Left ventricle myocardium superior (tissue), 1 donor: Measurements from ENCODE around the gene TXNDC16. TPM values are rescaled to one million over a fixed set of nuclear protein-coding genes. Genes with fewer than 3 reads are reported as not detected.
"Not testable (repeated sequence)": the region's sequence is repeated elsewhere in the genome, so short reads cannot be mapped to it uniquely, and the experiment has no call there.

ENCODE experiments used
- ATAC-seq: fragments of 200-7000 bp; cut with Tn5 transposase; one replicate; pipeline ENCODE4 v1.9.1; 2020; ENCODE audit warnings: mild to moderate bottlenecking, moderate library complexity
- DNase-seq: peaks from one replicate; pipeline ENCODE4 v3.0.0-alpha.2; 2020
- intact Hi-C: fragments of 100-400 bp; cut with micrococcal nuclease; formaldehyde crosslinking; loops from one replicate; pipeline ENCODE4 v1.11.0; 2022
- total RNA-seq: library from RNA; stranded (reverse); fragmentation: NEBNext Ultra II Directional; extraction: Animal tissue kit (Norgen Biotek cat#: 25700); gene quantifications from one replicate; pipeline ENCODE4 v1.2.1, GENCODE V29; 2021
- donor health status: DM: no; HTN: yes; CAD: no; lungs with severe emphysema.

The TXNDC16 gene
- total RNA-seq, 1 donor from 2014 or later: 3.4 TPM

DNA sequence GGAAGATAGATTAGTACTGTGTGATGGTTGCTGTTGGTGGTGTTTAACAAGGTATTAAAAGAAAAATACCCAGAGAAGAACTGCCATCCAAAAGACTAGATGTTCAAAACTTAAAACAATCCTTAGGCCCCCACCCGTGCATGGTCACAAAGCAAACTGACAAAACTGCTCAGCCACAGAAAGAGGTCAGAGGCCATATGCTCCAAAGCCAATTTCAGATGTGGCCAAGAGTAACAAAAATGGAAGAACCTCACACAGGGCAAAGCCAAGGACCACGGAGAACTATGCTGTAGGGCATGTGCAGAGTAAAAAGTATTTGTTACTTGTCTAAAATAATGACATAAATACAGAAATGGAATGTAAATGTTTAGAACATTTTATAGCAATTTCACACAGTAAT, 5.3 kb downstream of the TXNDC16 start:
- DNase-seq (no peak), ATAC-seq (no peak)
- intact Hi-C loops: no loop called here

- ATAC-seq: no peak
- intact Hi-C loops: no loop called here
- DNase-seq: no peak
Observed at GRCh38 chr14:52546318-52546670, 6.0 kb downstream of the TXNDC16 start.

DNA sequence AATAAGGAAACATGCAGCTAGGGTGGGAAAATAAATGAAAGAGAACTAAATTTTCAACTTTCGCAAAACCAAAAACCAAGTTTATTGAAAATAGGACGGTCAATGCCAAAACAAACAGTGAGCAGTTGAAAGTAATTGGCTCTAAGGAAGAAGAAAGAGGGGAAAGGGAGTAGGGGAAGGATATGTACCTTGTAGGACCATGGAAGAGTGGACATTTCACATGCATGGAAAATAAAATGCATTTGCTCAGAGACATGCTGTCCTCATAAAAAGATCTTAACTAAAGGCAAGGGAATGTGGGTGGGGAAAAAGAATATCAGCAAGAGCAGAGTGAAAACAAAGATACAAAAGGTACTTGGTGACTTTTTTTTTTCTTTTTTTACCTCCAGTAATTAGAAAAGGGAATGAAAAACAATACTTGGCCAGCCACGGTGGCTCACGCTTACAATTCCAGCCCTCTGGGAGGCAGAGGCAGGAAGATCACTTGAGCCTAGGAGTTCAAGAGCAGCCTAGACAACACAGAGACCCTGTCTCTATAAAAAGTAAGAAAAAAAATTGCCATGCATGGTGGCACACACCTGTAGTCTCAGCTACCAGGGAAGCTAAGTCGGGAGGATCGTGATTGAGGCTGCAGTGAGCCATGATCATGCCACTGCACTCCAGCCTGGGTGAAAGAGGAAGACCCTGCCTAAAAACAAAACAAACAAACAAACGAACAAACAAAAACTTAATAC, 6.6 kb downstream of the TXNDC16 start:
- no peak for ATAC-seq
- intact Hi-C loops: no loop called here

GRCh38 chr14:52538623-52539022, 13.7 kb downstream of the TXNDC16 start:
- DNase-seq (no peak), ATAC-seq (no peak)
- intact Hi-C loops: no loop called here

More for the DNA sequence above, 6.6 kb downstream of the TXNDC16 start:
- no peak for DNase-seq

DNA sequence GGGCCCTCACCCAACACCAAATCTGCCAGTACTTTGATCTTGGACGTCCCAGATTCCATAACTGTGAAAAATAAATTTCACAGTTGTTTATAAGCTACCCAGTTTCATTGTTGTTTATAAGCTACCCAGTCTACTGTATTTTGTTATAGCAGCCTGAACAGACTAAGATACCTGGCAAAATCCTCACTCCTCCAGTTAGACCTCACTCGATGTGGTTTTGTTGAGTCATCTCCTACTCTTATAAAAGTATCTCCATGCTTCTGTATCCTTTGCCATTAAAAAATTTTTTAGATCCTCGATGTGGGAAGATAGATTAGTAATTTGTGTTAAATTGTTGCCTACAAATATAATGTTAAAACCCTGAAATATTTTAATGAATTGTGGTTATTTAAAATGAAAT, 16.0 kb downstream of the TXNDC16 start:
- DNase-seq: no peak
- no peak for ATAC-seq
- intact Hi-C loops: no loop called here

DNA sequence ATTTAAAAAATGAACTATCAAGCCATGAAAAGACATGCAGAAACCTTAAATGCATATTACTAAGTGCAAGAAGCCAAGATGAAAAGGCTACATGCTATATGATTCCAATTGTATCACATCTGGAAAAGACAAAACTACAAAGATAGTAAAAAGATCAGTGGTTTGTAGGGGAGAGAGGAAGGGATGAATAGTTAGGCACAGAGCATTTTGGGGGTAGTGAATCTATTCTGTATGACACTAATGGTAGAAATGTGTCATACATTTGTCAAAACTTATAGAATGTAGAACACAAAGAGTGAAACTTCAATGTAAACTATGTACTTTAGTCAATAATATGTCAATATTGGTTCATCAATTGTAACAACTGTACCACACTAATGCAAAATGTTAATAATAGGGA, 20.8 kb downstream of the TXNDC16 start:
- intact Hi-C loops: no loop called here
- DNase-seq (no peak), ATAC-seq (no peak)

DNA sequence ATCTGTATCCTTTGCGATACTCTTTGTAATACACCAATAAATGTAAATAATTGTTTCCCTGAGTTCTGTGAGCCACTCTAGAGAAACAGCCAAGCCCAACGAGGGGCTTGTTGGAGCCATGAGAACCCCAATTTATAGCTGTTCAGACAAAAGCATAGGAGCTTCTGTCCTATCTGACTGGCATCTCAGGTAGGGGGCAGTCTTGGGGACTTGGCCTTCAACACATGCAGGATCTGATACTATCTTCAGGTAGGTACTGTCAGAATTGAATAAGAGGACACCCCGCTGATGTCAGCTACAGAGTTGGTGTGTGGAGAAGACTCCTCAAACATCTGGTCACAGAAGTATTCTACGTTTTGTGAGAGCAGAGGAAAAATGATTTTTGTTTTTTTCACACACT, 25.3 kb downstream of the TXNDC16 start:
- DNase-seq (no peak), ATAC-seq (no peak)
- intact Hi-C loops: no loop called here

DNA sequence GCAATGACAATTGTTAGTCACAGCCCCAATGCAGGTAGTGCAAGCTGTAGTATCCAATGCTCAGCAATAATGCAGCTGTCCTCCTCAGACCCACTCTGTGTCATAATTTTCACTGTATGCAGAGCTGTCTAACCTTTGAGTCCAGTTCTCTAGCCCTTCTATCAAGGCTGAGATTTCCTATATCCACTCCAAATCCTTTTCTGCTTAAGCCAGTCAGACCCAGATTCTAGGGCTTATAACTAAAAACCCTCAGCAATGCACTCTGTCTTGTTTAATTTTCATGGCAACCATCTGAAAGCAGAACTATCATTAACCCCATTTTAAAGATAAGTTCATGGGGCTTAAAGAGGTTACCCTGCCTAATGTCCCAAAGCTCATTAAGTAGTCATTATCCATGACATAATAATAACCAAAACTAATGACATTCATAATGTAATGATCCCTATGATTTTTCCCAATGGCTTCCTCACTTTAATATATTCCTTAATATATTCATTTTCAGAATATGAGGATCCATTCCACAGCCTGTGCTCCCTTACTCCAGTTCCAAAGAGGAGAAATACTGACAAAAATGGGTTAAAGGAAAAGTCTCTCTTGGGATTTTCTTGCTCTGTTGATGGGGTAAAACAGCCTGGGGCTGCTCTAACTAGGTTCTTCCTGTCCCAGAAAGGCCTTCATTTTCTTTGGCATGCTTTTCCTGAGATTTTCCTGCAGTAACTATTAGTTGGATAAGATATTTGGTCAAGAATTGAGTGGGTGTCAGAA, 29.5 kb downstream of the TXNDC16 start:
- DNase-seq (no peak), ATAC-seq (no peak)
- intact Hi-C loops: no loop called here

- no peak for ATAC-seq
- DNase-seq: no peak
- intact Hi-C loops: no loop called here
Observed at GRCh38 chr14:52522033-52522432, 30.3 kb downstream of the TXNDC16 start.

DNA sequence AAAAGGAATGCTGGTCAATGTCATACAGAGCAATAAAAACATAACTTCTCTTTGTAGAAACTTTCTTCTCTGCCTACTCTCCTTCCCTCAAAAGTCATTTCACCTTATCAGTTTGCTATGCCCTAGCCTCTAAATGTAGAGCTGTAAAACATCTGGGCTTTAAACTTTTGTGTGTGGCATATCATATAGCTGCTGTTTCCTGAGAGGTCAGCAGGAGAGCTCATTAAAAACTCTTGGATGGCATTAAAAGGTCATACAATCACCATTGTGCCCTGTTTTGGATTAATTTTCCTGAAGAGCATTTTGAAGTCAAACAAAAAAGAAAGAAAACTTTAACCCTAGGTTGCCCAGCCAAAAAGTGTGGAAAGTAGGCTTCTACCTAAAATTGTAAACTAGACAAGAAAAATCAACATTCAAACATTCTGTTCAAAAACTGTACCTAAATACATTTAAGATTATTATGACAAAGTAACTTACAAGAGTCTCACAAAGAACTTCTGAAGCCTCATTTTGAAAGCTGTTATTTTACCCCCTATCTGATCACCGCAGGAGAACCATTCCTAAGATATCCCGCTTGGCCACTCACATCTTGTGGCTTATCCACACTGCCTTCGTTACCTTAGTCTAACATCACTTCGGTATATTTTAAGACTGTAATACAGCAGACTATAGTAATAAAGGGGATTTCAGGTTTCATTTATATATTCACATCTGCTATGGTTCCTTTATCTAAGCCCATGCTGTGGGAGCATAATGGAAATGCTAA, 38.1 kb downstream of the TXNDC16 start:
- DNase-seq (no peak), ATAC-seq (no peak)
- intact Hi-C loops: no loop called here

DNA sequence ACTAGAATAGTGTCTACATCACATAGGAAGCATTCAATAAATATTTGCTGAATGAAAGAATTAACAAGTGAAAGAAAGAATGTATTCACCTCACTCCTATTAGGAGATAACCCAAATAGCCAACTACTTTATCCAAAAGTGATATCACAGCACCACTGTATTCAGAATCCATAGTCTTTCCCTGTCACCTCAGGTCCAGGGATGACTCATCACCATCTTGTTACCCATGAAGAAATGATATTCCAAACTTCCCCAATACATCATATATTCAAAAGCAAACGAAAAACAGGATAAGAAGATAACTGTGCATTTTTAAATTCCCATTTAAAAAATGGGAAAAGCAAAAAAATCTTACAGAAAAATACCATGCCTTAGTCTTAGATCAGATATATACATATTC, 39.1 kb downstream of the TXNDC16 start:
- intact Hi-C loops: no loop called here
- ATAC-seq: no peak
- no peak for DNase-seq

GRCh38 chr14:52494444-52494843, 57.9 kb downstream of the TXNDC16 start:
- no peak for ATAC-seq
- intact Hi-C loops: no loop called here

DNA sequence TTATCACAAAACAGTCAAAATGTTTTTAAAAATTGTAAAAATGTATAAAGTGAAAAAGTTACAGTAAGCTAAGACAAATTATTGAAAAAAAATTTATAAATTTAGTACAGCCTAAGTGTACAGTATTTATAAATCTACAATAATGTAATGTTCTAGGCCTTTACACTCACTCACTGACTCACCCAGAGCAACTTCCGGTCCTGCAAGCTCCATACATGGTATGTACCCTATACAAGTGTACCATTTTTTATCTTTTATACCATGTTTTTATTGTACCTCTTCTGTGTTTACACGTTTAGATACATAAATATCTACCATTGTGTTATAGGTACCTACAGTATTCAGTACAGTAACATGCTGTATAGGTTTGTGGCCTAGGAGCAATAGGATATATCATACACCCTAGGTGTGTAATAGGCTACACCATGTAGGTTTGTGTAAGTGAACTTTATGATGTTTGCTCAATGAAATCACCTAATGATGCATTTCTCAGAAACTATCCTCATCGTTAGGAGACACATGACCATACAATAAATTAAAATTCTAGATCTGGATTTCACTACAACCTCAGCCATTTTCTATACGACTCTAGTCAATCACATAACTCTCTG, 66.8 kb downstream of the TXNDC16 start:
- intact Hi-C loops: no loop called here
- ATAC-seq: no peak
- DNase-seq: no peak

More at GRCh38 chr14:52494444-52494843, 57.9 kb downstream of the TXNDC16 start:
- no peak for DNase-seq

DNA sequence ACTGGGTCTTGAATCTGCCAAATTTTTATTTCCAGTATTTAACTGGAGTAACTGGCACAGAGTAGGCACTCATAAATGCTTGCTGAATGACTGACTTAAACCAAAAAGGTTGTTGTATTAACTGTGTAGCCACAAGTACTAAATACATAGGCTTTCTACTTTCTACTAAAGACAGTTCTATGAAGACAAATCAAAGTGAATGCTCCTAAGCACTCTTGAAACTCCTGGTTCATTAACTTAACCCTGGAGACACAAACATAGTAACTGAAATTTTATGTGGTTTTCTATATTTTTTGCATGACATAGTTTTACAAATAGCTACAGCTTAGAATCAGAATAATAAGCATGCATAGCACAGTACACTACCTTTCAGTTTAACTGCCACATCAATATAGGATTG, 70.4 kb downstream of the TXNDC16 start:
- intact Hi-C loops: no loop called here
- no peak for ATAC-seq
- no peak for DNase-seq

DNA sequence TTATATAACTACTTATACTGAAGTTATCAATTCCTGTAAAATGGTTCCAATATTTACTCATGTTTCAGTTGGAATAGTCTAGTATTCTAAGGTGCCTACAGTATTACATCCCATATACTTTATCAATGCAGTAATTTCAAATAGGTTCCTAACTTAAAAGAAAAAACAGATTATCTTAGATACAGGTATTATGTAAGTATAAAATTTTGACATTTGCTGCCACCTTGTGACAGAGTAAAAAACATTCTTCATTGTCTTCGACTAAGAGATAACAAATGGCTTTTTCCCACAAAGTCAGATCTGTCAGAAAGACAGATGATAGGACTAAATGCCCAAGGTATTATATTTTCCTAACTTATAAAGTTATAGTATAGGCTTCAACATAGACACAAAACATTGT, 78.7 kb downstream of the TXNDC16 start:
- DNase-seq: no peak
- intact Hi-C loops: loop anchor here (5.0 kb wide), 1 partner anchor 171 kb away; no protein-coding TSS in a partner anchor
- no peak for ATAC-seq

DNA sequence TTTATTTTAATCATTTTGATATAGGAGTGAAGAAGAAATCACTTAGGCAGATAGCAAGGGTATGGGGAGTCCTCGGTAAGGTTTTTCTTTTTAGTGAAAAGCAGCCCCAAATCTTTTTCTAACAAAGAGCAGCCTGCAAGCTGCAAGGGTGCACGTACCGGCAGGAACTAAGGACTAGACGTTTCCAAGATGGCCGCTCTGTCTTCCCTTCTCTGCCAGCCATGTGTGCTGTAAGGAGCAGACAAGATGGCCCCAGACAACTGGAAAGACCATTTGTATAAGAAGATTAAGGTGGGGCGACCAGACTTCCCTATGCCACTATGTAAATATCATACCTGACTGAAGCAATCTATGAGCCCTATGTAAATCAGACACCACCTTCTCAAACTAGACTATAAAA, 79.6 kb downstream of the TXNDC16 start:
- no peak for ATAC-seq
- intact Hi-C loops: loop anchor here (5.0 kb wide), 1 partner anchor 170 kb away; no protein-coding TSS in a partner anchor

GRCh38 chr14:52472251-52472650, 80.1 kb downstream of the TXNDC16 start:
- not testable (repeated sequence) for DNase-seq, ATAC-seq
- intact Hi-C loops: loop anchor here (5.0 kb wide), 1 partner anchor 170 kb away; no protein-coding TSS in a partner anchor

More for the DNA sequence above, 79.6 kb downstream of the TXNDC16 start:
- no peak for DNase-seq

DNA sequence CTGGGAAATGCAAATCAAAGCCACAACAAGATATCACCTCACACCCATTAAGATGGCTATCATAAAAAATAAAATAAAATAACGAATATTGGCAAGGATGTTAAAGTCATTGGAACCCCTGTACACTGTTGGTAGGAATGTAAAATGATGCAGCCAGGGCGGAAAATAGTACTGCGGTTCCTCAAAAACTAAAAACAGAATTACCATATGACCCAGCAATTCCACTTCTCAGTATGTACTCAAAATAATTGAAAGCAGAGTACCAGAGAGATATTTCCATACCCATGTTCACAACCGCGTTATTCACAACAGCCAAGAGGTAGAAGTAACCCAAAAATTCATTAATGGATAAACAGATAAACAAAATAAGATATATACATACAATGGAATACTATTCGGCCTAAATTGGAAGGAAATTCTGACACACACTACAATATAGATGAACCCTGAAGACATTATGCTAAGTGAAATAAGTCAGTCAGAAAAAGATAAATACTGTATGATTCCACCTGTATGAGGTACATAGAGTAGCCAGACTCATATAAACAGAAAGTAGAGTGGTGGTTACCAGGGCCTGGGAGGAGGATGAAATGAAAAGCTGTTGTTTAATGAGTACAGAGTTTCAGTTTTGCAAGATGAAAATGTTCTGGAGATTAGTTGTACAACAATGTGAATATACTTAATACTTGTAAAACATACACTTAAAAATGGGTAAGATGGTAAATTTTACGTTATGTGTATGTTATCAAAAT, 84.6 kb downstream of the TXNDC16 start:
- no peak for DNase-seq
- no peak for ATAC-seq
- intact Hi-C loops: no loop called here

DNA sequence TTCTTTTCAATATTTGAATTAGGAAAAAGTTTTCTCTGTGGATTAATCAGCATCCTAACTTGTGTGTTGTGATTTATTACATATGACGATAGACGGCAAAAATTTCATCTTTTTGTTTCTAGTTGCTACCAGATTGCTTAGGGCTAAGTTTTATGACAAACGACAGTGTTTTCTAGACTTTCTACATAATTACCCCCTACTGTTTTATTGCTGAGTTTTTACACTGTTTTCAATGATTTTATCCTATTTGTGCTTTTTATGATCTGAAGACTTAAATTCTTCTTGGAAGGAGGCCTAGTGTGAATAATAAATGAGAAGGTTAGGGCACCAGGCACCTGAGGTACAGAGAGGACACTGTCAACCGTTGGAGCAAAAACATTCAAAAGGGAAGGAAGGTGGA, 88.1 kb downstream of the TXNDC16 start:
- ATAC-seq: no peak
- DNase-seq: no peak
- intact Hi-C loops: no loop called here
